Measurements from ENCODE around the gene FILIP1. TPM values are rescaled to one million over a fixed set of nuclear protein-coding genes. Genes with fewer than 3 reads are reported as not detected.
A peak's percentile ranks its signal among the peaks of the same experiment; 100 is the strongest.

The FILIP1 gene
- total RNA-seq, 4 donors from 2014 or later: 6.0 to 12.3 (median 7.2) TPM

DNA sequence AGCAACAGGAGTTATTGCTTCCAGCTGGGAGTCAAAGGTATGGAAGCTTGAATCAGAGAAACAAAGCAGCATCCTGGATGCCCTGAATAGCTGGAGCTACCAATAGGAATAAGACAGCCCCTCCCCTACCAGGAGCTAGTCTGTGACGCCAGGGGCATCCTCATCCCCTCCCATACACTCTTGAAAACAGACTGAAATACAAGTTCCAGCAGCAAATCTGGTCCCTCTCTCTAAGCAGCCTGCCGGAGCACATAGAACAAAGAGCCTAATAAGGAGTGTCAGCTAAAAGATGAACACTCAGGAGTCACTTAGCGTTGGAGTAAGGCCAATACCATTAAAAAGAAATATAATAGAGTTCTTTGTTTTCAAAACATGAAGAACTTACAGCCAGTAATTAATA, 25.6 kb downstream of the FILIP1 start:
- intact Hi-C loops (cut with DNase I; ENCODE audit: low total_unique reads): no loop called here
- 75 to 81% methylated on average over 3 of the region's 3 CpGs for WGBS, 2 donors (ENCODE audit: low coverage in 1 of 2)

DNA sequence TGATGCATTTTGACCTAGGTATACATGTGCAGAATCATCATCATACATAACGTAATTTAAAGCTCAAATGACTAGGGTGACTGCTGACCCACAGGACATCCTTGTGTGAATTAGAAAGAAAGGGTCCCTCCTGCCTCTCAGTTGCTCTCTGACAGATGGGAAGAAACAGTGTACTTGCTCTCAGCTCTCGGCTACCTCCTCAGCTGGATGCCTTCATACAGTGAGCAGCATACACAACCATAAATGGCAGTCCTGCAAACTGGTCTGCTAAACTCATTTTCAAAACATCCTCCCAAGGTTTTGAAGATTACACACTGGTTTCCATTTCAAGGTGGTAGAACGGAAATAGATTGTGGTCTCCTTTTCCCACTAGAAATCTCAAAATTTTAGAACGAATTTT, 26.3 kb downstream of the FILIP1 start:
- Histone ChIP-seq H3K36me3 (no peaks in the 10 kb centered on the region), H3K27ac (peak overlapping the region; percentile 55 to 77 (median 70)), H3K4me3 (no peak overlapping the region), H3K4me1 (peaks cover 0 to 15% (median 0%) of the 10 kb centered on the region in 4 donors), H3K27me3 (no peaks in the 10 kb centered on the region), H3K9me3 (no peaks in the 10 kb centered on the region)
- in situ Hi-C loops (cut with MboI; ENCODE audit: low pct_ligation_motif_present in 1 of 4, low pct_unique_long_range_greater_than_20kb in 1 of 4, low sequenced_read_pairs in 3 of 4): no loop called here
- no peak for DNase-seq
- intact Hi-C loops (cut with DNase I; ENCODE audit: low total_unique reads): no loop called here
- 56 to 71% methylated on average over 3 to 4 of the region's 4 CpGs for whole genome bisulfite sequencing, 2 donors (ENCODE audit: low coverage in 1 of 2)
- no peak for TF ChIP-seq EP300 (IDR thresholded peaks at IDR 0.05; ENCODE audit: low read depth)
- TF ChIP-seq POLR2A (IDR thresholded peaks at IDR 0.05): no peak
- no peak for TF ChIP-seq POLR2AphosphoS5 (IDR thresholded peaks at IDR 0.05)

More for the DNA sequence above, 25.6 kb downstream of the FILIP1 start:
- Histone ChIP-seq H3K4me1 (peaks cover 0 to 15% (median 0%) of the 10 kb centered on the region in 4 donors), H3K27me3 (no peaks in the 10 kb centered on the region), H3K36me3 (no peaks in the 10 kb centered on the region), H3K27ac (peak overlapping the region; percentile 55 to 77 (median 70)), H3K4me3 (no peak overlapping the region), H3K9me3 (no peaks in the 10 kb centered on the region)
- TF ChIP-seq POLR2AphosphoS5 (IDR thresholded peaks at IDR 0.05) (peak in 1 of 3 donors; percentile 11), POLR2A (IDR thresholded peaks at IDR 0.05) (no peak), EP300 (IDR thresholded peaks at IDR 0.05; ENCODE audit: low read depth) (no peak)
- TF ChIP-seq, protein P1, sequence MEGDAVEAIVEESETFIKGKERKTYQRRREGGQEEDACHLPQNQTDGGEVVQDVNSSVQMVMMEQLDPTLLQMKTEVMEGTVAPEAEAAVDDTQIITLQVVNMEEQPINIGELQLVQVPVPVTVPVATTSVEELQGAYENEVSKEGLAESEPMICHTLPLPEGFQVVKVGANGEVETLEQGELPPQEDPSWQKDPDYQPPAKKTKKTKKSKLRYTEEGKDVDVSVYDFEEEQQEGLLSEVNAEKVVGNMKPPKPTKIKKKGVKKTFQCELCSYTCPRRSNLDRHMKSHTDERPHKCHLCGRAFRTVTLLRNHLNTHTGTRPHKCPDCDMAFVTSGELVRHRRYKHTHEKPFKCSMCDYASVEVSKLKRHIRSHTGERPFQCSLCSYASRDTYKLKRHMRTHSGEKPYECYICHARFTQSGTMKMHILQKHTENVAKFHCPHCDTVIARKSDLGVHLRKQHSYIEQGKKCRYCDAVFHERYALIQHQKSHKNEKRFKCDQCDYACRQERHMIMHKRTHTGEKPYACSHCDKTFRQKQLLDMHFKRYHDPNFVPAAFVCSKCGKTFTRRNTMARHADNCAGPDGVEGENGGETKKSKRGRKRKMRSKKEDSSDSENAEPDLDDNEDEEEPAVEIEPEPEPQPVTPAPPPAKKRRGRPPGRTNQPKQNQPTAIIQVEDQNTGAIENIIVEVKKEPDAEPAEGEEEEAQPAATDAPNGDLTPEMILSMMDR (IDR thresholded peaks at IDR 0.05): no peak
- in situ Hi-C loops (cut with MboI; ENCODE audit: low pct_ligation_motif_present in 1 of 4, low pct_unique_long_range_greater_than_20kb in 1 of 4, low sequenced_read_pairs in 3 of 4): no loop called here
- no peak for DNase-seq

DNA sequence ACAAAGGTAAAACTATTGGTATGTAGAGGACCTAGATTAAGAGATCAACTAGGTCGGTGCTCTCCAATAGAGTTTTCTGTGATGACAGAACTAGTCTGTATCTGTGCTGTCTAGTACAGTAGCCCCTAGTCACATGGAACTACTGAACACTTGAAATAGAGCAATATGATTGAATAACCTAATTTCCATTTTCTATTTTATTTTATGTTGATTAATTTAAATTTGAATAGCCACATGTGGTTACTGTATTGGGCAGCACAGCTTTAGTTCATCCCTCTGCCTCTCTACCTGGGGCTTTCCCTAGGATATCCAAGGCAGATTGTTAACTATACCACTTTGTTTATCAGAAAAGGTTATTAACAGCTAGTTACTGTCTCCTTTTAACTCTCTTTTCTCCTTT, 27.0 kb downstream of the FILIP1 start:
- H3K27ac ChIP-seq: peak overlapping the region; percentile 55 to 77 (median 70)

DNA sequence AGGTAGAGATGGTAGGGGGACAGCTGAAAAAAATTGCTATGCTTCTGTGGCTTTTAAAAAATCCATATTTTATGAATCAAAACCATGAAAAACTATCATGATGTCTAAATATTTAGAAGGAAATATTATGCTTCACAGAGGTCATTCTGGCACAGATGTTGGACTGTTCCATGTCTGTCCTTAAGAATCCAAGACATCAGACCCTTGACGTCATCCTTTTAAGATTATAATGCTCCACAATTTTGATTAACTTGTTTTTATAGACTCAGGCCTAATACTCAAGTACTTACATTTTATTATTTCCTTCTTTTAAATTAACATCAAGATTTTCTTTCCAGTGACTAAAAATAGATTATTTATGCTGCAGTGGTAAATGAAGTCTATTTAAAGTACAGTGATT, 29.7 kb downstream of the FILIP1 start:
- no peak for TF ChIP-seq EP300 (IDR thresholded peaks at IDR 0.05; ENCODE audit: low read depth)
- no peak for TF ChIP-seq POLR2AphosphoS5 (IDR thresholded peaks at IDR 0.05)
- TF ChIP-seq POLR2A (IDR thresholded peaks at IDR 0.05): no peak
- TF ChIP-seq, protein P1 (IDR thresholded peaks at IDR 0.05): no peak
- no peaks in the 10 kb centered on the region for H3K27me3 ChIP-seq
- H3K36me3 ChIP-seq: no peaks in the 10 kb centered on the region
- peaks cover 0 to 22% (median 2%) of the 10 kb centered on the region in 4 donors for H3K4me1 ChIP-seq
- in situ Hi-C loops (cut with MboI; ENCODE audit: low pct_ligation_motif_present in 1 of 4, low pct_unique_long_range_greater_than_20kb in 1 of 4, low sequenced_read_pairs in 3 of 4): no loop called here
- no peak overlapping the region for H3K4me3 ChIP-seq
- peak overlapping the region; percentile 2 to 54 (median 41) for H3K27ac ChIP-seq
- intact Hi-C loops (cut with DNase I; ENCODE audit: low total_unique reads): no loop called here
- H3K9me3 ChIP-seq: no peaks in the 10 kb centered on the region
- WGBS, 2 donors (ENCODE audit: low coverage in 1 of 2): 73 to 75% methylated on average over 1 of the region's 1 CpG
- DNase-seq: no peak

More for the DNA sequence above, 27.0 kb downstream of the FILIP1 start:
- Histone ChIP-seq H3K27me3 (no peaks in the 10 kb centered on the region), H3K4me1 (peaks cover 0 to 15% (median 0%) of the 10 kb centered on the region in 4 donors), H3K9me3 (no peaks in the 10 kb centered on the region), H3K36me3 (no peaks in the 10 kb centered on the region), H3K4me3 (no peak overlapping the region)
- intact Hi-C loops (cut with DNase I; ENCODE audit: low total_unique reads) (no loop called here), in situ Hi-C loops (cut with MboI; ENCODE audit: low pct_ligation_motif_present in 1 of 4, low pct_unique_long_range_greater_than_20kb in 1 of 4, low sequenced_read_pairs in 3 of 4) (no loop called here)
- 97 to 100% methylated on average over 1 of the region's 1 CpG for WGBS, 2 donors (ENCODE audit: low coverage in 1 of 2)
- TF ChIP-seq EP300 (IDR thresholded peaks at IDR 0.05; ENCODE audit: low read depth): no peak
- TF ChIP-seq, protein P1 (IDR thresholded peaks at IDR 0.05): no peak
- TF ChIP-seq POLR2A (IDR thresholded peaks at IDR 0.05): no peak
- DNase-seq: no peak

DNA sequence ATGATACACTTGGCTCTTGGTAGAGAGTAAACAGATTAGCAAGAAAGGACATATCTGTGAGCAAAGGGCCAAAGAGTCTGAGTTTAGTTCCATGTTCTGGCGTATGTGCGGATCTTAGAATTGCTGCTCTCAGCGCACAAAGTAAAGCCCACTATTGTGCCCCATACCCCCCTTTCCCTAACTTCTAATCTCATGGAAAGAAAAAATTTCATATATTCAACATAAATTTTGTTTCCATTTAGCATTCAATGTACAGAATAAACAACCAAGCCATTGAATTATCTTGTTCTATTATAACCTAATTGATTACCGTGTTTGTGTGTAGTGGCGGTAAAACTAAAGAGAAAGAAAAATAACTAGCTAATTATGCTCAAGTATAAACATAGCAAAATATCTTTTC, 30.5 kb downstream of the FILIP1 start:
- peak overlapping the region in 2 of 4 donors; percentile 38 to 54 for H3K27ac ChIP-seq
- H3K4me3 ChIP-seq: no peak overlapping the region
- 93% methylated on average over 5 of the region's 5 CpGs for WGBS, 2 donors (ENCODE audit: low coverage in 1 of 2)
- no peaks in the 10 kb centered on the region for H3K9me3 ChIP-seq
- DNase-seq: no peak
- H3K27me3 ChIP-seq: no peaks in the 10 kb centered on the region
- no peaks in the 10 kb centered on the region for H3K36me3 ChIP-seq
- no peak for TF ChIP-seq POLR2AphosphoS5 (IDR thresholded peaks at IDR 0.05)
- in situ Hi-C loops (cut with MboI; ENCODE audit: low pct_ligation_motif_present in 1 of 4, low pct_unique_long_range_greater_than_20kb in 1 of 4, low sequenced_read_pairs in 3 of 4): no loop called here
- intact Hi-C loops (cut with DNase I; ENCODE audit: low total_unique reads): no loop called here
- H3K4me1 ChIP-seq: peaks cover 0 to 22% (median 3%) of the 10 kb centered on the region in 4 donors
